HCT116 (cell line): ENCODE results near the gene G2E3.

Source experiments
- CTCF ChIP-seq, 3 experiments: fragments of 200-600 bp in 1 of 3; sonication (generic) in 1 of 3; IDR thresholded peaks in 2 of 3; conservative IDR thresholded peaks in 1 of 3; 2 replicates each; pipeline ENCODE4 v1.5.1; 2012 to 2017; ENCODE audit warnings: low read depth in 2 of 3, low read length in 2 of 3, antibody characterized with exemption in 1 of 3, borderline replicate concordance in 1 of 3, control low read depth in 1 of 3, mild to moderate bottlenecking in 1 of 3, mixed read lengths in 1 of 3, mixed run types in 1 of 3, moderate library complexity in 1 of 3; ENCODE audit not compliant: insufficient read depth in 1 of 3
- JUND ChIP-seq: IDR thresholded peaks from 2 replicates; pipeline ENCODE4 v1.6.1; 2012
- POLR2A ChIP-seq: IDR thresholded peaks from 2 replicates; pipeline ENCODE4 v1.7.0; 2011; ENCODE audit warnings: borderline replicate concordance; ENCODE audit not compliant: insufficient read depth, insufficient read length; ENCODE audit errors: extremely low read depth
- RAD21 ChIP-seq: IDR thresholded peaks from 2 replicates; pipeline ENCODE4 v1.6.1; 2012; ENCODE audit warnings: low read depth, mild to moderate bottlenecking
- SIN3A ChIP-seq: IDR thresholded peaks from 2 replicates; pipeline ENCODE4 v1.6.1; 2012; ENCODE audit warnings: low read depth
- TCF7L2 ChIP-seq: IDR thresholded peaks from 2 replicates; pipeline ENCODE4 v1.7.0; 2011; ENCODE audit warnings: borderline replicate concordance, inconsistent platforms; ENCODE audit not compliant: insufficient read depth, insufficient read length; ENCODE audit errors: extremely low read depth
- ZFX ChIP-seq: fragments of 450-650 bp; IDR thresholded peaks from 2 replicates; pipeline ENCODE4 v1.6.1; 2017
- TF ChIP-seq, protein P1 (sequence below): IDR thresholded peaks from 2 replicates; pipeline ENCODE4 v1.6.1; 2012; ENCODE audit warnings: low read depth
- TF ChIP-seq, protein P2 (sequence below): IDR thresholded peaks from 2 replicates; pipeline ENCODE4 v1.6.1; 2012

DNA sequence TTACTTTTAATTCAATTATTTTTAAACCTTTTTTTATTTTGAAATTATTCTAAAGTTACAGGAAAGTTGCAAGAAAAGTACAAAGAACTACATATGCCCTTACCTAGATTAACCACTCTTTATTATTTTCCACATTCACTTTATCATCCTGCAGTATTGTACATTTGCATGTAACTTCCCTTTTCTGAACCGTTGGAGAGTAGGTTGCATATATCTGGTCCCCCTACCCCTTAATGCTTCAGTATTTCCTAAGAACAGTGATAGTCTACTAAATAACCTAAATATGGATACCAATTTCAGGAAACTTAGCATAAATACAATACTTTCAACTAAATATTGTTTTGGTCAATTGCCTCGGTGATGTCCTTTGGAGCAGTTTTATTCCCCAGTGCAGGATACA is 15.0 kb downstream of the G2E3 start:
- TF ChIP-seq CTCF (IDR thresholded peaks at IDR 0.05 in 2 of 3, conservative IDR thresholded peaks at IDR 0.05 in 1 of 3; ENCODE audit: borderline replicate concordance in 1 of 3, insufficient read depth in 1 of 3, low read depth in 2 of 3, low read length in 2 of 3) (no peak), POLR2A (no peak), JUND (no peak), ZFX (no peak), TCF7L2 (no peak), RAD21 (no peak), SIN3A (no peak)
- TF ChIP-seq, protein P1, sequence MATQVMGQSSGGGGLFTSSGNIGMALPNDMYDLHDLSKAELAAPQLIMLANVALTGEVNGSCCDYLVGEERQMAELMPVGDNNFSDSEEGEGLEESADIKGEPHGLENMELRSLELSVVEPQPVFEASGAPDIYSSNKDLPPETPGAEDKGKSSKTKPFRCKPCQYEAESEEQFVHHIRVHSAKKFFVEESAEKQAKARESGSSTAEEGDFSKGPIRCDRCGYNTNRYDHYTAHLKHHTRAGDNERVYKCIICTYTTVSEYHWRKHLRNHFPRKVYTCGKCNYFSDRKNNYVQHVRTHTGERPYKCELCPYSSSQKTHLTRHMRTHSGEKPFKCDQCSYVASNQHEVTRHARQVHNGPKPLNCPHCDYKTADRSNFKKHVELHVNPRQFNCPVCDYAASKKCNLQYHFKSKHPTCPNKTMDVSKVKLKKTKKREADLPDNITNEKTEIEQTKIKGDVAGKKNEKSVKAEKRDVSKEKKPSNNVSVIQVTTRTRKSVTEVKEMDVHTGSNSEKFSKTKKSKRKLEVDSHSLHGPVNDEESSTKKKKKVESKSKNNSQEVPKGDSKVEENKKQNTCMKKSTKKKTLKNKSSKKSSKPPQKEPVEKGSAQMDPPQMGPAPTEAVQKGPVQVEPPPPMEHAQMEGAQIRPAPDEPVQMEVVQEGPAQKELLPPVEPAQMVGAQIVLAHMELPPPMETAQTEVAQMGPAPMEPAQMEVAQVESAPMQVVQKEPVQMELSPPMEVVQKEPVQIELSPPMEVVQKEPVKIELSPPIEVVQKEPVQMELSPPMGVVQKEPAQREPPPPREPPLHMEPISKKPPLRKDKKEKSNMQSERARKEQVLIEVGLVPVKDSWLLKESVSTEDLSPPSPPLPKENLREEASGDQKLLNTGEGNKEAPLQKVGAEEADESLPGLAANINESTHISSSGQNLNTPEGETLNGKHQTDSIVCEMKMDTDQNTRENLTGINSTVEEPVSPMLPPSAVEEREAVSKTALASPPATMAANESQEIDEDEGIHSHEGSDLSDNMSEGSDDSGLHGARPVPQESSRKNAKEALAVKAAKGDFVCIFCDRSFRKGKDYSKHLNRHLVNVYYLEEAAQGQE = no peak
- TF ChIP-seq, protein P2, sequence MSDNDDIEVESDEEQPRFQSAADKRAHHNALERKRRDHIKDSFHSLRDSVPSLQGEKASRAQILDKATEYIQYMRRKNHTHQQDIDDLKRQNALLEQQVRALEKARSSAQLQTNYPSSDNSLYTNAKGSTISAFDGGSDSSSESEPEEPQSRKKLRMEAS = no peak
